Neural crest cell (in vitro differentiated cells): ENCODE results near the gene TSPYL2. TPM values are rescaled to one million over a fixed set of nuclear protein-coding genes. Genes with fewer than 3 reads are reported as not detected.
A peak's percentile ranks its signal among the peaks of the same experiment; 100 is the strongest.

Experiments used
- DNase-seq: peaks from one replicate; pipeline ENCODE4 v3.0.0; 2021; ENCODE audit warnings: low read depth, mixed read lengths, low spot score
- H3K27ac Mint-ChIP-seq: one replicate; pipeline ENCODE4 v1.8.0; 2021; ENCODE audit warnings: mild to moderate bottlenecking, mixed read lengths; ENCODE audit not compliant: unreplicated experiment
- H3K27me3 Mint-ChIP-seq: 2 replicates; pipeline ENCODE4 v1.8.0; 2021; ENCODE audit warnings: low read depth, mild to moderate bottlenecking, mixed read lengths
- H3K36me3 Mint-ChIP-seq: 2 replicates; pipeline ENCODE4 v1.8.0; 2021; ENCODE audit warnings: low read depth, mild to moderate bottlenecking, mixed read lengths
- H3K4me1 Mint-ChIP-seq: 2 replicates; pipeline ENCODE4 v1.8.0; 2021; ENCODE audit warnings: mixed read lengths
- H3K4me3 Mint-ChIP-seq: one replicate; pipeline ENCODE4 v1.8.0; 2021; ENCODE audit warnings: mild to moderate bottlenecking, mixed read lengths
- H3K9me3 Mint-ChIP-seq: 2 replicates; pipeline ENCODE4 v1.8.0; 2021; ENCODE audit warnings: mixed read lengths
- long read RNA-seq: library from polyadenylated mRNA; unstranded; transcript quantifications from one replicate; pipeline ENCODE4 v2.0.0, GENCODE V29; 2020
- total RNA-seq: library from RNA; stranded (reverse); gene quantifications from 2 replicates; pipeline ENCODE4 v1.2.1, GENCODE V29; 2021
- TF ChIP-seq, protein P1 (sequence below): fragments of 200-600 bp; sonication (generic); conservative IDR thresholded peaks from 2 replicates; pipeline ENCODE4 v1.5.0; 2021; ENCODE audit warnings: antibody characterized with exemption, mild to moderate bottlenecking

Gene TSPYL2
- total RNA-seq = 17.6 and 17.9 TPM in 2 replicates
- long read RNA-seq, partial matches to known transcripts = 1 of 1 reads
- long read RNA-seq, other reads (novel, unspliced or antisense) = 0 of 1 reads

DNA sequence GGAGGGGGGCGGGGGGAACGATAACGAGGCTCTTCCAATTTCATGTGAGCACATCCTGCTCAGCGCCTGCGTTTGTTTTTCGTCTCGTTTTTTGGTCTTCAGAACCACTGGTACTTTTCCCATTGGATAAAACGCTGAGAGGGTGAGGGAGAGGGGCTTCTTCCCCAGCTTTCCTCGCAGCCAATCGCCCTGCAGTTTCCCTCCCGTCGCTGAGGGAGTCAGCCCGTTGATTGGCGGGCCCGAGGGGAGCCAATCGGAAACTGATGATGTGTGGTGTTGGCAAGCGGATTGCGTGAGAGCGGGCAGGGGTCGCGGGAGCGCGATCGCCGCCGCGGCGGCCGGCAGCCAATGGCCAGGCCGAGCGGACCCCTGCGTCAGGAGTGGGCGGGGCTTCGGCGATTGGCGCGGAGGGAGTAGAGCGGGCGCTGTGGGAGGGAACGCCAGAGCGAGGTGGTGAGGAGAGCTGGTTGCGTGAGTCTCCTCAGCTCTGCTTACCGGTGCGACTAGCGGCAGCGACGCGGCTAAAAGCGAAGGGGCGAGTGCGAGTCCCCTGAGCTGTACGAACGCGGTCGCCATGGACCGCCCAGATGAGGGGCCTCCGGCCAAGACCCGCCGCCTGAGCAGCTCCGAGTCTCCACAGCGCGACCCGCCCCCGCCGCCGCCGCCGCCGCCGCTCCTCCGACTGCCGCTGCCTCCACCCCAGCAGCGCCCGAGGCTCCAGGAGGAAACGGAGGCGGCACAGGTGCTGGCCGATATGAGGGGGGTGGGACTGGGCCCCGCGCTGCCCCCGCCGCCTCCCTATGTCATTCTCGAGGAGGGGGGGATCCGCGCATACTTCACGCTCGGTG lies at the start of gene TSPYL2:
TSS of gene TSPYL2 (plus strand) at position 443 of the 848 bp plus-strand sequence. CDS start at position 575, 132 bp downstream.
- Mint-ChIP-seq H3K27ac (peak within 1 kb of the TSS; percentile 58), H3K27me3 (no peaks in the 10 kb centered on the region), H3K4me3 (peak within 1 kb of the TSS; percentile 93), H3K36me3 (peaks cover 14% of the 10 kb centered on the region), H3K4me1 (peaks cover 37% of the 10 kb centered on the region), H3K9me3 (peaks cover 3% of the 10 kb centered on the region)
- DNase-seq = peak; percentile 84
- TF ChIP-seq, protein P1, sequence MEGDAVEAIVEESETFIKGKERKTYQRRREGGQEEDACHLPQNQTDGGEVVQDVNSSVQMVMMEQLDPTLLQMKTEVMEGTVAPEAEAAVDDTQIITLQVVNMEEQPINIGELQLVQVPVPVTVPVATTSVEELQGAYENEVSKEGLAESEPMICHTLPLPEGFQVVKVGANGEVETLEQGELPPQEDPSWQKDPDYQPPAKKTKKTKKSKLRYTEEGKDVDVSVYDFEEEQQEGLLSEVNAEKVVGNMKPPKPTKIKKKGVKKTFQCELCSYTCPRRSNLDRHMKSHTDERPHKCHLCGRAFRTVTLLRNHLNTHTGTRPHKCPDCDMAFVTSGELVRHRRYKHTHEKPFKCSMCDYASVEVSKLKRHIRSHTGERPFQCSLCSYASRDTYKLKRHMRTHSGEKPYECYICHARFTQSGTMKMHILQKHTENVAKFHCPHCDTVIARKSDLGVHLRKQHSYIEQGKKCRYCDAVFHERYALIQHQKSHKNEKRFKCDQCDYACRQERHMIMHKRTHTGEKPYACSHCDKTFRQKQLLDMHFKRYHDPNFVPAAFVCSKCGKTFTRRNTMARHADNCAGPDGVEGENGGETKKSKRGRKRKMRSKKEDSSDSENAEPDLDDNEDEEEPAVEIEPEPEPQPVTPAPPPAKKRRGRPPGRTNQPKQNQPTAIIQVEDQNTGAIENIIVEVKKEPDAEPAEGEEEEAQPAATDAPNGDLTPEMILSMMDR = no peak

DNA sequence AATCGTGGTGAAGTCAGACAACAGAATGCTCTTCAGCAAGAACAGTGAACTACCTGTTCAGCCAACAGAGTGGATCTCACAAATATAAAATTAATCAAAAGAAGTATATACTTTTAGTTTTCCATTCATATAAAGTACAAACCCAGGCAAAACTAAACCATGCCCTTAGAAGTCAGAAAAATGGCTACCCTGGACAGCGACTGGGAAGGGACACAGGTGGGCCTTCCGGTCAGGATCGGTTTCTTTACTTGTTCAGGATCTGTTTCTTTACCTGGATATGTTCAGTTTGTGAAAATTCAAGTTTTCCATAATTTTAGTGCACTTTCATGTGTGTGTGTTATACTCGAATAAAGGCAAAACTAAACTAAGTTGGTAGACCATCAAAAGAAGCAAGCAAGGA lies 46.0 kb upstream of the TSPYL2 start:
- Mint-ChIP-seq H3K27ac (no peak overlapping the region), H3K36me3 (no peaks in the 10 kb centered on the region), H3K4me3 (no peak overlapping the region), H3K9me3 (peaks cover 3% of the 10 kb centered on the region), H3K27me3 (peaks cover 55% of the 10 kb centered on the region), H3K4me1 (no peaks in the 10 kb centered on the region)
- no peak for DNase-seq
- TF ChIP-seq, protein P1 = no peak

DNA sequence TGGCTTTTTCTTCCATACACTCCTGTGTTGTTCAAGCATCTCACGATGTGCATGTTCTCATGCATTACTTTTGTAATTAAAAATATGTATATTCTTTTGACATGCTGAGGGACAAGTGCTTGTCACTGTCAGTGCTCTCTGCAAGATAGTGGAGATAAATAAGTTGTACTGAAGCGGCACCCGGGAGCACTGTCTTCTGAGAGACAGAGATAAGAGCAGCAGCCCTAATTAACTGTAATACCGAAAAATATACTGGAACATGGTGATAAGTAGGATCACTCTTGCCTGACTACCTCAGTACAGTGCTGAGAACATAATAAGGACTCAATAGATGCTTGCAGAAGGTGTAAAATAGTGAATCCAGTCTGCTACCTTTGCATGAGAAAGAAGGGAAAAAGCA lies 42.9 kb upstream of the TSPYL2 start:
- H3K27me3 Mint-ChIP-seq = peaks cover 49% of the 10 kb centered on the region
- no peak overlapping the region for H3K27ac Mint-ChIP-seq
- no peak overlapping the region for H3K4me3 Mint-ChIP-seq
- no peaks in the 10 kb centered on the region for H3K36me3 Mint-ChIP-seq
- TF ChIP-seq, protein P1 = no peak
- H3K4me1 Mint-ChIP-seq = no peaks in the 10 kb centered on the region
- peaks cover 3% of the 10 kb centered on the region for H3K9me3 Mint-ChIP-seq
- DNase-seq = no peak

DNA sequence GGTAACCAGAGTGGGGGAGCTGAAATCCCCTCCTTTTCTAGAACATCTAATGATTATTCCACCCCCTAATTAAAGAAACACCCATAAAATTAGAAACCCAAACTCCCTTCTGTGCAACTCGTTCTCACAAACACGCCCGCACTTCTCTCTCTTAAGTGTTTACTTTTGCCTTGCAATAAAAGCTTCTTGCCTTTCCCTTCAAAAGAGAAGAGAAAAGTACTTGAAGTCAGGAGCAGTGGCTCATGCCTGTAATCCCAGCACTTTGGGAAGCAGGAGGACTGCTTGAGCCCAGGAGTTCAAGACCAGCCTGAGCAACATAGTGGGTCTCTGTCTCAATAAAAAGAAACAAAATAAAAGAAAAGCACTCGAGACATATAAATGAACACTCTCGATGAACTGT lies 37.2 kb upstream of the TSPYL2 start:
- H3K4me3 Mint-ChIP-seq = no peak overlapping the region
- H3K27ac Mint-ChIP-seq = no peak overlapping the region
- H3K9me3 Mint-ChIP-seq = peaks cover 2% of the 10 kb centered on the region
- H3K27me3 Mint-ChIP-seq = peaks cover 9% of the 10 kb centered on the region
- peaks cover 15% of the 10 kb centered on the region for H3K4me1 Mint-ChIP-seq
- TF ChIP-seq, protein P1 = no peak
- no peak for DNase-seq
- H3K36me3 Mint-ChIP-seq = no peaks in the 10 kb centered on the region

DNA sequence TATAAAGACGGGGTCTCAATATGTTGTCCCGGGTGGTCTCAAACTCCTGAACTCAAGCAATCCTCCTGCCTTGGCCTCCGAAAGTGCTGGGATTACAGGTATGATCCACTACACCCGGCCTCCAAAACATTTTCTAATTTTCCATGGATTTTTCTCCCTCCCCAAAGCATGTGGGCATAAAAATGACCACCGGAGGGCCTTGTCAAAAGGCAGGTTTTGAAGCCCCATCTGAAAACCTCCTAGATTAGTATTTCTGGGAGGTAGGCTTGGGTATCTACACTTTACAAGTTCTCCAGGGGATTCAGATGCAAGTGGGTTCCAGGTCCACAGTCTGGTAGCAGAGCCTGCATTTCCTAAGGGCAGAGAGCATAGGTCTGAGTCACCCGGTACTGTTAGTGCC lies 34.9 kb upstream of the TSPYL2 start:
- Mint-ChIP-seq H3K27me3 (no peaks in the 10 kb centered on the region), H3K4me1 (peaks cover 22% of the 10 kb centered on the region), H3K36me3 (no peaks in the 10 kb centered on the region), H3K9me3 (peaks cover 2% of the 10 kb centered on the region), H3K27ac (peak overlapping the region; percentile 64), H3K4me3 (peak overlapping the region; percentile 78)
- DNase-seq = no peak
- TF ChIP-seq, protein P1 = peak; percentile 41
